ENCODE data around the gene MIAT. TPM values are rescaled to one million over a fixed set of nuclear protein-coding genes. Genes with fewer than 3 reads are reported as not detected.

Gene MIAT
- total RNA-seq, 2 donors from 2014 or later: 0.50 to 0.80 TPM

DNA sequence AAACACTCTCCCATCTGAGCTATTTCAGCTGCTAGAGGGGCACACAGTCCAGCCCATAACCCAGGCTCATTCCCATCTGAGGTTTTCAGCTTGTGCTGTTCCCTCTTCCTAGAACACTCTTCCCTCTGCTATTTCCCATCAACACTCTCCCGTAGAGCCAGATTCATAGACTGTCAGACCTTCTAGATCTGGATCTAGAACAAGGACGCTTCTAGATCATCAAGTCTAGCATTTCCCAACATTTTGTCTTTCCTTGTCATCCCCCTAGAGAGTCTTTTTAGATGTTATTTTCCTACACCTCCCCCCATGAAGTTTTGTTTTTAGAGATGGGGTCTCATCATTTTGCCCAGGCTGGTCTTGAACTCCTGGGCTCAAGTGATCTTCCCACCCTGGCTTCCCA, 22.3 kb upstream of the MIAT start:
- no peaks in the 10 kb centered on the region for H3K4me1 ChIP-seq (replicated peaks)
- no peaks in the 10 kb centered on the region for H3K36me3 ChIP-seq
- WGBS: 90% methylated on average over 2 of the region's 2 CpGs
- intact Hi-C loops (cut with DNase I): loop anchor here (5.0 kb wide), 1 partner anchor 263 kb away; no protein-coding TSS in a partner anchor
- TF ChIP-seq POLR2AphosphoS5 (IDR thresholded peaks at IDR 0.05) (no peak), POLR2A (IDR thresholded peaks at IDR 0.05) (no peak)
- TF ChIP-seq, protein P1, sequence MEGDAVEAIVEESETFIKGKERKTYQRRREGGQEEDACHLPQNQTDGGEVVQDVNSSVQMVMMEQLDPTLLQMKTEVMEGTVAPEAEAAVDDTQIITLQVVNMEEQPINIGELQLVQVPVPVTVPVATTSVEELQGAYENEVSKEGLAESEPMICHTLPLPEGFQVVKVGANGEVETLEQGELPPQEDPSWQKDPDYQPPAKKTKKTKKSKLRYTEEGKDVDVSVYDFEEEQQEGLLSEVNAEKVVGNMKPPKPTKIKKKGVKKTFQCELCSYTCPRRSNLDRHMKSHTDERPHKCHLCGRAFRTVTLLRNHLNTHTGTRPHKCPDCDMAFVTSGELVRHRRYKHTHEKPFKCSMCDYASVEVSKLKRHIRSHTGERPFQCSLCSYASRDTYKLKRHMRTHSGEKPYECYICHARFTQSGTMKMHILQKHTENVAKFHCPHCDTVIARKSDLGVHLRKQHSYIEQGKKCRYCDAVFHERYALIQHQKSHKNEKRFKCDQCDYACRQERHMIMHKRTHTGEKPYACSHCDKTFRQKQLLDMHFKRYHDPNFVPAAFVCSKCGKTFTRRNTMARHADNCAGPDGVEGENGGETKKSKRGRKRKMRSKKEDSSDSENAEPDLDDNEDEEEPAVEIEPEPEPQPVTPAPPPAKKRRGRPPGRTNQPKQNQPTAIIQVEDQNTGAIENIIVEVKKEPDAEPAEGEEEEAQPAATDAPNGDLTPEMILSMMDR (IDR thresholded peaks at IDR 0.05): no peak
- H3K27ac ChIP-seq: no peak overlapping the region
- H3K27me3 ChIP-seq (replicated peaks; ENCODE audit: insufficient read depth): no peaks in the 10 kb centered on the region
- no peaks in the 10 kb centered on the region for H3K9me3 ChIP-seq
- no peak for DNase-seq (ENCODE audit: low spot score)
- H3K4me3 ChIP-seq: no peak overlapping the region

GRCh38 chr22:26636296-26636695, 21.1 kb upstream of the MIAT start:
- no peaks in the 10 kb centered on the region for H3K27me3 ChIP-seq (replicated peaks; ENCODE audit: insufficient read depth)
- no peaks in the 10 kb centered on the region for H3K9me3 ChIP-seq
- H3K4me1 ChIP-seq (replicated peaks): no peaks in the 10 kb centered on the region
- no peak overlapping the region for H3K27ac ChIP-seq
- intact Hi-C loops (cut with DNase I): loop anchor here (5.0 kb wide), 1 partner anchor 264 kb away; no protein-coding TSS in a partner anchor
- no peaks in the 10 kb centered on the region for H3K36me3 ChIP-seq
- TF ChIP-seq POLR2A (IDR thresholded peaks at IDR 0.05) (no peak), POLR2AphosphoS5 (IDR thresholded peaks at IDR 0.05) (no peak)
- TF ChIP-seq, protein P1 (IDR thresholded peaks at IDR 0.05): no peak
- no peak overlapping the region for H3K4me3 ChIP-seq
- no peak for DNase-seq (ENCODE audit: low spot score)
- WGBS: 60% methylated on average over 1 of the region's 1 CpG

DNA sequence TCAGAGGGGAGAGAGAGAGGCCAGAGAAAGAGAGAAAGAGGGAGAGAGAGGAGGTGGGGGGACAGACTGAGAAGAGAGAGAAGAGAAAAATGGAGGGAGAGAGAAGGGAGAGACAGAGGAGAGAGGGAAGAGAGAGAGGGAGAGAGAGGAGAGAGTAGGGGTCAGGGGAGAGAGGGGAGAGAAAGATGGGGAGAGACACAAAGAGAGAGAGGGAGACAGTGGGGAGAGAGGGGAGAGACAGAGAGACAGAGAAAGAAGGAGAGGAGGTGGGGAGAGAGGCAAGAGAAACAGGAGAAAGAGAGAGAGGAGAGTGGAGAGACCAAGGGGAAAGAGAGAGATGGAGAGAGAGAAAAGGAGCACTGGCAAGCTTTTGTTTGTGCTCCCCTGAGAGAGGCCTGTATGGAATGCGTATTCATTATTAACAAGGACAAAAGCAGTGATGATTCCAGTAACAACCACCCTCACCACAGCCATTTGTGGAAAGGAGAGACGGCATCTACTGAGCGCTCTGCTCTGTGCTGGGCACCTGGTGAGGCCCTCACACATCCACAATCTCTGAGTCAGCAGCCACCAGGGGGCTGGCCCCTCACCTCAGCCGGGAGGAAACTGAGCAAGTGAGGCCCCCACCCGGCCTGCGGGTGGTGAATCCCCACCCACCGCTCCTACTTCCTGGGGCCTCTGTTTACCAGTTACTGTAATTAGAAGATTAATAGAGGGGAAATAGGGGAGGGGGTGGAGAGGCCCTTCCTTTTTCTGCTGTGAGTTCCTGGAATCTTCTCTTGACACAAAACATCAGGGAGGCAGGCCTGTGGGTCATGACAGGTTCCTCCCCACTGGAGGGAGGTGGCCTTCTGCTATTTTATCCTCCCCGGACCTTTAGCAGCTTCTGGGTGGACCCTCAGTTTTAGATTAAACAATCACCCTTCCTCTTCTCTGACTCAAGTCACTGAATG, 14.6 kb upstream of the MIAT start:
- no peak overlapping the region for H3K4me3 ChIP-seq
- H3K9me3 ChIP-seq: no peaks in the 10 kb centered on the region
- H3K27ac ChIP-seq: no peak overlapping the region
- 51% methylated on average over 8 of the region's 8 CpGs for WGBS
- H3K36me3 ChIP-seq: no peaks in the 10 kb centered on the region
- TF ChIP-seq POLR2A (IDR thresholded peaks at IDR 0.05): no peak
- TF ChIP-seq POLR2AphosphoS5 (IDR thresholded peaks at IDR 0.05): no peak
- TF ChIP-seq, protein P1 (IDR thresholded peaks at IDR 0.05): no peak
- H3K27me3 ChIP-seq (replicated peaks; ENCODE audit: insufficient read depth): no peaks in the 10 kb centered on the region
- H3K4me1 ChIP-seq (replicated peaks): no peaks in the 10 kb centered on the region
- no peak for DNase-seq (ENCODE audit: low spot score)
- intact Hi-C loops (cut with DNase I): no loop called here

DNA sequence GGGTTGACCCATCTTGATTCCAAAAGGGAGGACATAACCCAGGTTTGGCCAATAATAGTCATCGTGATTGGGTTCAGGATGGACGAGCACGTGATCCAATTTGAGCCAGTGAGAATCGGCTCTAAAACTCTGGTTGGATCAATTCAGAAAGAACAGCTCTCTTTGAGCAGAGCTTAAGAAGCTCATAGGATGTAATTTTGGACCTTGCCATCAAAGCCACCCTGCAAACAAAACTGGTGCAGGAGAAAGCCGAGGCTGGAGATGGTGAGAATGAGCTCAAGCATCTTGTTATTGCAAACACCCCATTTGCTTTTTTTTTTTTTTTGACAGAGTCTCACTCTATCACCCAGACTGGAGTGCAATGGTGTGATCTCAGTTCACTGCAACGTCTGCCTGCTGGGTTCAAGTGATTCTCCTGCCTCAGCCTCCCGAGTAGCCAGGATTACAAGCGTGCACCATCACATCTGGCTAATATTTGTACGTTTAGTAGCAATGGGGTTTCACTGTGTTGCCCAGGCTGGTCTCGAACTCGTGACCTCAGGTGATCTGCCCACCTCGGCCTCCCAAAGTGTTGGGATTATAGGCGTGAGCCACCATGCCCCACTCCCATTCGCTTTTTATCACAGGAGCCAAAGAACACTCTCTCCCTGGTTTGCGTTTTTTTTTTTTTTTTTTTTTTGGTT, 13.8 kb upstream of the MIAT start:
- no peak for DNase-seq (ENCODE audit: low spot score)
- no peaks in the 10 kb centered on the region for H3K4me1 ChIP-seq (replicated peaks)
- no peaks in the 10 kb centered on the region for H3K9me3 ChIP-seq
- no peak overlapping the region for H3K4me3 ChIP-seq
- intact Hi-C loops (cut with DNase I): no loop called here
- H3K27me3 ChIP-seq (replicated peaks; ENCODE audit: insufficient read depth): no peaks in the 10 kb centered on the region
- no peak overlapping the region for H3K27ac ChIP-seq
- 82% methylated on average over 15 of the region's 15 CpGs for WGBS
- TF ChIP-seq POLR2AphosphoS5 (IDR thresholded peaks at IDR 0.05) (no peak), POLR2A (IDR thresholded peaks at IDR 0.05) (no peak)
- TF ChIP-seq, protein P1 (IDR thresholded peaks at IDR 0.05): no peak
- no peaks in the 10 kb centered on the region for H3K36me3 ChIP-seq
